ENCODE results near the gene EID2B.

Gene EID2B

GRCh38 chr19:39497996-39498797 lies 34.5 kb downstream of the EID2B start:
- FAIRE-seq, result no peak

GRCh38 chr19:39497701-39497995 lies 35.0 kb downstream of the EID2B start:
- FAIRE-seq, result no peak

GRCh38 chr19:39496063-39496462 lies 36.6 kb downstream of the EID2B start:
- FAIRE-seq, result no peak

- no peak for FAIRE-seq
These were observed 38.0 kb downstream of the EID2B start for GRCh38 chr19:39494661-39495060.

GRCh38 chr19:39492788-39493187 lies 39.9 kb downstream of the EID2B start:
- FAIRE-seq, result no peak

- FAIRE-seq, result no peak
These were observed 40.4 kb downstream of the EID2B start for GRCh38 chr19:39492225-39492624.

GRCh38 chr19:39489756-39490155 lies 42.9 kb downstream of the EID2B start:
- FAIRE-seq, result no peak

- FAIRE-seq, result no peak
These were observed 49.5 kb downstream of the EID2B start for GRCh38 chr19:39483141-39483540.

GRCh38 chr19:39481676-39482075 lies 51.0 kb downstream of the EID2B start:
- FAIRE-seq, result no peak

GRCh38 chr19:39481229-39481545 lies 51.5 kb downstream of the EID2B start:
- FAIRE-seq, result no peak

Measured in G401.6 (cell line).